ENCODE measurements around the gene THTPA. TPM values are rescaled to one million over a fixed set of nuclear protein-coding genes. Genes with fewer than 3 reads are reported as not detected.
A peak's percentile ranks its signal among the peaks of the same experiment; 100 is the strongest.

Gene THTPA
- total and polyA plus RNA-seq, 2 of the 13 experiments (the other 11 are each of a cell fraction or from before 2014, with no cell fraction given): 7.4 to 8.7 TPM

DNA sequence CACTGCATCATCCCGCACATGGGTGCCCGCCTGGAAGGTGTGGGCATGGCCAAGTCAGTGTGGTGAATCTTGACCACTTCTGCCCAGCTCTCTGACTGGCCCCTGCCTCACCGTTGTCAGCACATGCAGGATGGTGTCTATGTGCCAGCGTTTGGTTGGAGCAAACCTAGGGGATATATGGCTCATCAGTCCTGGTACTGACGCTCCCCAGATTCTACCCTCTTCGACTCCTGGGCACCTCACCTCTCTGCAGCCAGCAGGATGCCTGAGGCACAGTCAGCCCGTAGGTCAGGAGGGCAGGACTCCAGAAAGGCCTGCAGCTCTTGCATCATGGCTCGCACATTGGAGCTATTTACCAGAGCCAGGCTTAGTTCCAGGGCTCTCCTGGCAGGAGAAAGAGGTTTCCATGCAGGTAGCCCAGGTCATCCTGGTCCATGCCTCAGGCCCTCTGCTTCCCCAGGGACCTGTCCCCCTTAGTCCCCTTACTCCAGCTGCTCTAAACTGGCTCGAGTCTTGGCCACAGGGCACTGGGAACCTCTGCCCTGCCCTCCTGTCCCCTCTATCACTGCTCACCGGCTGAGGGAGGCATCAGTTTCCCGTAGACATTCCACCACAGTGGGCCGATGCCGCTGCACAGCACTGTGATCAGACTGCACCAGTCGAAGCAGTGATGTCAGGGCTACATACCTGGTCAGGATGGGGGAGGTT lies 7.6 kb downstream of the THTPA start (continued):
- TF ChIP-seq ZFP91 (CRISPR knock-in tag; IDR thresholded peaks at IDR 0.05; ENCODE audit: borderline replicate concordance): 0 out of 2 replicates have a peak, but pooled peaks have one; percentile 6
- no peak for TF ChIP-seq HNF4A (CRISPR knock-in tag; IDR thresholded peaks at IDR 0.05)
- 0 out of 2 replicates have a peak, but pooled peaks have one; percentile 26 for TF ChIP-seq SPEN (CRISPR knock-in tag; IDR thresholded peaks at IDR 0.05; ENCODE audit: low read depth)
- TF ChIP-seq, protein P1, sequence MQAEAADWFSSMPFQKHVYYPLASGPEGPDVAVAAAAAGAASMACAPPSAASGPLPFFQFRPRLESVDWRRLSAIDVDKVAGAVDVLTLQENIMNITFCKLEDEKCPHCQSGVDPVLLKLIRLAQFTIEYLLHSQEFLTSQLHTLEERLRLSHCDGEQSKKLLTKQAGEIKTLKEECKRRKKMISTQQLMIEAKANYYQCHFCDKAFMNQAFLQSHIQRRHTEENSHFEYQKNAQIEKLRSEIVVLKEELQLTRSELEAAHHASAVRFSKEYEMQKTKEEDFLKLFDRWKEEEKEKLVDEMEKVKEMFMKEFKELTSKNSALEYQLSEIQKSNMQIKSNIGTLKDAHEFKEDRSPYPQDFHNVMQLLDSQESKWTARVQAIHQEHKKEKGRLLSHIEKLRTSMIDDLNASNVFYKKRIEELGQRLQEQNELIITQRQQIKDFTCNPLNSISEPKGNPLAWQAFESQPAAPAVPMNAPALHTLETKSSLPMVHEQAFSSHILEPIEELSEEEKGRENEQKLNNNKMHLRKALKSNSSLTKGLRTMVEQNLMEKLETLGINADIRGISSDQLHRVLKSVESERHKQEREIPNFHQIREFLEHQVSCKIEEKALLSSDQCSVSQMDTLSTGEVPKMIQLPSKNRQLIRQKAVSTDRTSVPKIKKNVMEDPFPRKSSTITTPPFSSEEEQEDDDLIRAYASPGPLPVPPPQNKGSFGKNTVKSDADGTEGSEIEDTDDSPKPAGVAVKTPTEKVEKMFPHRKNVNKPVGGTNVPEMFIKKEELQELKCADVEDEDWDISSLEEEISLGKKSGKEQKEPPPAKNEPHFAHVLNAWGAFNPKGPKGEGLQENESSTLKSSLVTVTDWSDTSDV (CRISPR knock-in tag; IDR thresholded peaks at IDR 0.05): peak; percentile 70; the same call in 1 of the 2 replicates
- no peak for TF ChIP-seq TCF7L2 (IDR thresholded peaks at IDR 0.05; ENCODE audit: low read depth, low read length)
- TF ChIP-seq, protein P2, sequence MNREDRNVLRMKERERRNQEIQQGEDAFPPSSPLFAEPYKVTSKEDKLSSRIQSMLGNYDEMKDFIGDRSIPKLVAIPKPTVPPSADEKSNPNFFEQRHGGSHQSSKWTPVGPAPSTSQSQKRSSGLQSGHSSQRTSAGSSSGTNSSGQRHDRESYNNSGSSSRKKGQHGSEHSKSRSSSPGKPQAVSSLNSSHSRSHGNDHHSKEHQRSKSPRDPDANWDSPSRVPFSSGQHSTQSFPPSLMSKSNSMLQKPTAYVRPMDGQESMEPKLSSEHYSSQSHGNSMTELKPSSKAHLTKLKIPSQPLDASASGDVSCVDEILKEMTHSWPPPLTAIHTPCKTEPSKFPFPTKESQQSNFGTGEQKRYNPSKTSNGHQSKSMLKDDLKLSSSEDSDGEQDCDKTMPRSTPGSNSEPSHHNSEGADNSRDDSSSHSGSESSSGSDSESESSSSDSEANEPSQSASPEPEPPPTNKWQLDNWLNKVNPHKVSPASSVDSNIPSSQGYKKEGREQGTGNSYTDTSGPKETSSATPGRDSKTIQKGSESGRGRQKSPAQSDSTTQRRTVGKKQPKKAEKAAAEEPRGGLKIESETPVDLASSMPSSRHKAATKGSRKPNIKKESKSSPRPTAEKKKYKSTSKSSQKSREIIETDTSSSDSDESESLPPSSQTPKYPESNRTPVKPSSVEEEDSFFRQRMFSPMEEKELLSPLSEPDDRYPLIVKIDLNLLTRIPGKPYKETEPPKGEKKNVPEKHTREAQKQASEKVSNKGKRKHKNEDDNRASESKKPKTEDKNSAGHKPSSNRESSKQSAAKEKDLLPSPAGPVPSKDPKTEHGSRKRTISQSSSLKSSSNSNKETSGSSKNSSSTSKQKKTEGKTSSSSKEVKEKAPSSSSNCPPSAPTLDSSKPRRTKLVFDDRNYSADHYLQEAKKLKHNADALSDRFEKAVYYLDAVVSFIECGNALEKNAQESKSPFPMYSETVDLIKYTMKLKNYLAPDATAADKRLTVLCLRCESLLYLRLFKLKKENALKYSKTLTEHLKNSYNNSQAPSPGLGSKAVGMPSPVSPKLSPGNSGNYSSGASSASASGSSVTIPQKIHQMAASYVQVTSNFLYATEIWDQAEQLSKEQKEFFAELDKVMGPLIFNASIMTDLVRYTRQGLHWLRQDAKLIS (CRISPR knock-in tag; IDR thresholded peaks at IDR 0.05): no peak
- no peak for TF ChIP-seq SSRP1 (CRISPR knock-in tag; IDR thresholded peaks at IDR 0.05)
- peak; percentile 62; the same call in 1 of the 2 replicates for TF ChIP-seq HNRNPL (IDR thresholded peaks at IDR 0.05; ENCODE audit: low read depth, low read length)
- TF ChIP-seq ONECUT2 (CRISPR knock-in tag; IDR thresholded peaks at IDR 0.05): no peak
- TF ChIP-seq ZNF431 (CRISPR knock-in tag; IDR thresholded peaks at IDR 0.05; ENCODE audit: borderline replicate concordance, low read depth): no peak
- no peak for TF ChIP-seq ZSCAN20 (CRISPR knock-in tag; IDR thresholded peaks at IDR 0.05; ENCODE audit: borderline replicate concordance)
- no peak for TF ChIP-seq ZNF549 (CRISPR knock-in tag; IDR thresholded peaks at IDR 0.05)
- no peak for TF ChIP-seq PRDM10 (CRISPR knock-in tag; IDR thresholded peaks at IDR 0.05; ENCODE audit: low read depth)
- TF ChIP-seq ZNF788 (CRISPR knock-in tag; IDR thresholded peaks at IDR 0.05; ENCODE audit: borderline replicate concordance): 0 out of 2 replicates have a peak, but pooled peaks have one; percentile 3
- no peak for TF ChIP-seq SAP130 (CRISPR knock-in tag; IDR thresholded peaks at IDR 0.05; ENCODE audit: low read depth)
- TF ChIP-seq ZNF563 (CRISPR knock-in tag; IDR thresholded peaks at IDR 0.05): no peak
- no peak for TF ChIP-seq ISX (CRISPR knock-in tag; conservative IDR thresholded peaks at IDR 0.05)

Measured in HepG2 (cell line).